Lung (tissue), 12 donors: ENCODE results near the gene ALX4. TPM values are rescaled to one million over a fixed set of nuclear protein-coding genes. Genes with fewer than 3 reads are reported as not detected.

Source experiments
- ATAC-seq: fragments of 200-7000 bp; cut with Tn5 transposase; one replicate; pipeline ENCODE4 v1.9.1; 2020; ENCODE audit warnings: moderate number of reproducible peaks; ENCODE audit not compliant: insufficient read depth, low FRiP score
- DNase-seq, 3 donors: peaks; one replicate each; pipeline ENCODE4 v3.0.0-alpha.2; 2013 to 2017
- H3K27ac ChIP-seq, 2 donors: one replicate each; pipeline ENCODE4 v1.5.1; 2013; ENCODE audit warnings: mild to moderate bottlenecking in 2 of 2, moderate library complexity in 2 of 2, control low read depth in 1 of 2, inconsistent platforms in 1 of 2, low read depth in 1 of 2, low read length in 1 of 2
- H3K27me3 ChIP-seq, 3 donors: one replicate each; pipeline ENCODE4 v1.5.1; 2013; ENCODE audit warnings: low read length in 2 of 3; ENCODE audit not compliant: control insufficient read depth in 3 of 3, insufficient read depth in 3 of 3
- H3K36me3 ChIP-seq, 4 donors: one replicate each; pipeline ENCODE4 v1.5.1; 2013; ENCODE audit warnings: low read length in 4 of 4, mild to moderate bottlenecking in 1 of 4, moderate library complexity in 1 of 4; ENCODE audit not compliant: control insufficient read depth in 4 of 4, insufficient read depth in 4 of 4
- H3K4me1 ChIP-seq, 5 donors: one replicate each; pipeline ENCODE4 v1.5.1; 2013; ENCODE audit warnings: low read length in 5 of 5, mild to moderate bottlenecking in 2 of 5, moderate library complexity in 1 of 5; ENCODE audit not compliant: control insufficient read depth in 5 of 5, insufficient read depth in 5 of 5
- H3K4me3 ChIP-seq: one replicate; pipeline ENCODE4 v1.5.1; 2013; ENCODE audit warnings: mild to moderate bottlenecking, control low read depth, moderate library complexity
- H3K9ac ChIP-seq, 2 donors: one replicate each; pipeline ENCODE4 v1.5.1; 2013; ENCODE audit warnings: low read length in 2 of 2, control low read depth in 1 of 2; ENCODE audit not compliant: insufficient read depth in 1 of 2
- H3K9me3 ChIP-seq, 4 donors: one replicate each; pipeline ENCODE4 v1.5.1; 2013; ENCODE audit warnings: low read length in 3 of 4, mild to moderate bottlenecking in 1 of 4, moderate library complexity in 1 of 4; ENCODE audit not compliant: control insufficient read depth in 4 of 4, insufficient read depth in 3 of 4
- WGBS, 2 donors: extraction: QIAGEN DNeasy Blood & Tissue Kit; methylation state at CpG; one replicate each; pipeline ENCODE4 v1.1.7; 2013; 5-methylcytosine and 5-hydroxymethylcytosine counted together
- polyA plus RNA-seq, 2 donors: library from polyadenylated mRNA; stranded (reverse); fragments of 200-250 nt; gene quantifications; one replicate each; pipeline ENCODE4 v1.2.1, GENCODE V29; 2013
- total RNA-seq, 2 donors: library from RNA; depleted of rRNA in 1 of 2; stranded (reverse); fragments of >200 nt in 1 of 2; gene quantifications; one replicate each; pipeline ENCODE4 v1.2.1, GENCODE V29; 2014 to 2021
- TF ChIP-seq, protein P1 (sequence below): IDR thresholded peaks from 2 replicates; pipeline ENCODE4 v1.5.1; 2012; ENCODE audit warnings: mild to moderate bottlenecking; ENCODE audit errors: control extremely low read depth, extremely low read depth
- donor health status: control.
- donor health status: control.
- donor health status: Bipolar disorder and iron deficiency.
- donor health status: healthy.
- donor health status: DM: yes; HTN: yes; CAD: no.

The ALX4 gene
- total and polyA plus RNA-seq, 4 donors: 0.01 to 0.06 TPM; not detected in 2

DNA sequence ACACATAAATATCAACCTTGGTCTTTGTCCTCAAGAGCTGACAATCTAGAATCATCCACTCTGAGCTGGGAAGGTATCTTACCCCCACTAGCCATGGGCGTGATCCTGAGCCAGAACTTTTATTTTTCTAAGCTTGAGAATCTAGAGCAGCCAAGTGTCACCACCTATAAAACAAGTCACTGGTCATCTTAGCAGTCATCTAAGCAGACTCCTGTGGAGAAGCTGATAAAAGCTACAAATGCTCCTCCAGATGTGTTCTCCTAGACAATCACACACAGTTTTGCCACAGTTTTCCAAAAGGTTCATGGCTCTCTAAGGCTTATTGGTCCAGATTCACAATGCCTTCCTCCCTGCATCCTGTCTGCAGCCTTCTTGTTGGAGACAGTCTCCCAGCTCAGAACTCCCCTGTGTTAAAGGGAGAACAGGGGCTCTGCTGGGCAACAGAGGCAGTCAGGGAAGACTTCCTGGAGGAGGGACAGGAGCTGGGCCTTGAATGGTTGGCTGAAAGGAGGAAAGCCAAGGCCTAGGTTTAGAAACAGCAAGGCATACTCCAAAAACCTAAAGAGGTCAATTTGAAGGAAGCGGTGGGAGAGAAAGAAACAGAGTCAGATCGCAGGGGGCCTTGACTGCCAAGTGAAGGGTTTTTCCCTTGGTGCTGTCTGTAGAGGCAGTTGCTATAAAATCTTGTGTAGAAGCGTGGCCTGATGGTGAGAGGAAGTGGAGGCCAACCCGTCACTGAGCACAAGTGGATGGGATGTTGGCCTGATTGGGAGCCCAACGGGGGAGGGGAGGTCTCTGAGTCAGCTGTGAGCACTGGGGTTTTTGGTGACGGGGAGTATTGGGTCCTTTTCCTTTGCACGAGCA, 42.0 kb downstream of the ALX4 start:
- H3K27me3 ChIP-seq: no peaks in the 10 kb centered on the region
- no peak overlapping the region for H3K27ac ChIP-seq
- 84 to 86% methylated on average over 8 of the region's 8 CpGs for WGBS, 2 donors
- H3K4me3 ChIP-seq: no peak overlapping the region
- TF ChIP-seq, protein P1, sequence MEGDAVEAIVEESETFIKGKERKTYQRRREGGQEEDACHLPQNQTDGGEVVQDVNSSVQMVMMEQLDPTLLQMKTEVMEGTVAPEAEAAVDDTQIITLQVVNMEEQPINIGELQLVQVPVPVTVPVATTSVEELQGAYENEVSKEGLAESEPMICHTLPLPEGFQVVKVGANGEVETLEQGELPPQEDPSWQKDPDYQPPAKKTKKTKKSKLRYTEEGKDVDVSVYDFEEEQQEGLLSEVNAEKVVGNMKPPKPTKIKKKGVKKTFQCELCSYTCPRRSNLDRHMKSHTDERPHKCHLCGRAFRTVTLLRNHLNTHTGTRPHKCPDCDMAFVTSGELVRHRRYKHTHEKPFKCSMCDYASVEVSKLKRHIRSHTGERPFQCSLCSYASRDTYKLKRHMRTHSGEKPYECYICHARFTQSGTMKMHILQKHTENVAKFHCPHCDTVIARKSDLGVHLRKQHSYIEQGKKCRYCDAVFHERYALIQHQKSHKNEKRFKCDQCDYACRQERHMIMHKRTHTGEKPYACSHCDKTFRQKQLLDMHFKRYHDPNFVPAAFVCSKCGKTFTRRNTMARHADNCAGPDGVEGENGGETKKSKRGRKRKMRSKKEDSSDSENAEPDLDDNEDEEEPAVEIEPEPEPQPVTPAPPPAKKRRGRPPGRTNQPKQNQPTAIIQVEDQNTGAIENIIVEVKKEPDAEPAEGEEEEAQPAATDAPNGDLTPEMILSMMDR: no peak
- DNase-seq (no peak), ATAC-seq (no peak)
- H3K4me1 ChIP-seq: peaks cover 0 to 10% (median 0%) of the 10 kb centered on the region in 5 donors
- H3K9me3 ChIP-seq: no peaks in the 10 kb centered on the region
- H3K36me3 ChIP-seq: no peaks in the 10 kb centered on the region
- H3K9ac ChIP-seq: no peak overlapping the region

DNA sequence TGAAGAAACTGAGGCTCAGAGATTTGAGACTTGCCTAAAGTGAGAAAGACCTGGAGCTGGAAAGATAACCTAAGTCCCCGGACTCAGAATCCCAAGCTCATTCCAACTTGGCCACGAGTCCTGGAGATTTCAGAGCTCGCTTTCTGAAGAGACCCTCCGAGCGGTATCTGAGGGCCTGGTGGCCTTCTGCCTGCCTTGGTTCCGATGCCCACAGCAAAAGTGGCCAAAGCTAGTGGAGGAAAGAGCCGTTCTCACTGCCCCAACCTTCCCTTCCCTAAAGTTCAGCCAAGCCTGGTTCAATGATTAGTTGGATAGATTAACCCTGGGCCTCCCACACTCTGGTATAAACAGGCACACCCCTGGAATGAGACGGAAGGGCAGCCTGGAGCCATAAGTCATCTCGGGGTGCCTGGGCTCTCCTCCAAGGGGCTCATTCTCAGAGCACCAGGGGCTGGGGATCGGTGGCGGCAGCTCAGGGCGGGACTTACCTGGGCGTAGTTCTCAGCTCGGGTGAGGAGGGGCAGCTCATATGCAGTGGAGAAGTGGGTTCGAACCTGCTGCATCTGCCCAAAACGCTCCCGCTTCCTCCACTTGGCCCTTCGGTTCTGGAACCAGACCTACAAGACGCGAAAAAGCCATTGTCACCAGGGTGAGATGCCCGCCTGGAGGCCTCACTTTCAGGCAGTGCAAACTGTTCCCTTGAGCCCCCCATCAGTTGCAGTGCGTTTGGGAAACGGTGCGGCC, 42.8 kb downstream of the ALX4 start:
- TF ChIP-seq, protein P1: no peak
- Histone ChIP-seq H3K4me1 (peaks cover 0 to 10% (median 0%) of the 10 kb centered on the region in 5 donors), H3K4me3 (no peak overlapping the region), H3K27me3 (no peaks in the 10 kb centered on the region), H3K9me3 (no peaks in the 10 kb centered on the region), H3K36me3 (no peaks in the 10 kb centered on the region), H3K9ac (no peak overlapping the region), H3K27ac (no peak overlapping the region)
- DNase-seq: no peak
- 89 to 95% methylated on average over 24 of the region's 24 CpGs for WGBS, 2 donors
- ATAC-seq: no peak

DNA sequence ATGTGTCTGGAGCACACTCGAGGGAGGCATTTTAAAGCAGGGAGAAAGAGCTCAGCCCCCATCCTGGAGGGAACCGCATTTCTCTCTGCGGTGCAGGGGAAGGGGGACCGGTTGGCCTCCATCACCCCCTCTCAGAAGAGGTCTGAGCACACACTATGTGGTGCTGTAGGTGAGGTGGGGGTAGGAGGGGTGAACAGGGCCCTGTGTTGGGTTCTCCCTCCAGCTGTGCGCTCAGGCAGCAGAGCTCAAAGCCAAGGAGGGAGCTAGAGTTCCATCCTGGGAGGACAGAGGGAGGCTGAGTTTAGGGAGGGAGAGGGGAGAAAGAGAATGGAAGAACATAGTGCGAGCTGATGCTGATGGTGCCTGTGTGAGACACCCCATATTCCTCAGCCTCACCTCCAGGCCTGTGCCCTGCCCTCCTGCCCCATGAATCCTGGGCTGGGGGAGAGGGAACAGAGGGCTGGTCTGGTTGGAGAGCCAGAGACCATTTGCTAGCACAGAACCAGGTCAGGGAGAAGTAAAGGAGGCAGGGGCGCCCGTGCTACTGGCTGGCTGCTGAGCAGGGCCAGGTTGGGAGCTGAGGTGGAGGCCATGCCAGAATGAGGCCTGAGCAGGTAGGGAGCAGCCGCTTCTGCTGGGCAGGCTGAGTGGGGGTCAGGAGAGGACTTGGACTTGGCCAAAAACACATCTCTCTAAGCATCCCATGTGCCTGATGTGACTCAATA, 43.7 kb downstream of the ALX4 start:
- Histone ChIP-seq H3K27ac (no peak overlapping the region), H3K36me3 (no peaks in the 10 kb centered on the region), H3K9ac (no peak overlapping the region), H3K27me3 (no peaks in the 10 kb centered on the region), H3K4me1 (peaks cover 0 to 10% (median 0%) of the 10 kb centered on the region in 5 donors), H3K4me3 (no peak overlapping the region), H3K9me3 (no peaks in the 10 kb centered on the region)
- TF ChIP-seq, protein P1: no peak
- DNase-seq (no peak), ATAC-seq (no peak)
- WGBS, 2 donors: 78 to 88% methylated on average over 9 of the region's 9 CpGs
